Right lobe of liver (tissue), 6 donors: Measurements from ENCODE around the gene EVA1C. TPM values are rescaled to one million over a fixed set of nuclear protein-coding genes. Genes with fewer than 3 reads are reported as not detected.

Experiments used
- ATAC-seq, 4 donors: fragments of 200-7000 bp; cut with Tn5 transposase; one replicate each; pipeline ENCODE4 v1.9.1; 2020; ENCODE audit warnings: mild to moderate bottlenecking in 4 of 4, moderate library complexity in 4 of 4
- DNase-seq, 3 donors: peaks; one replicate each; pipeline ENCODE4 v3.0.0-alpha.2; 2020
- H3K27ac ChIP-seq, 3 donors: fragments of 200-600 bp; one replicate each; pipeline ENCODE4 v1.8.0; 2022
- H3K27me3 ChIP-seq, 2 donors: fragments of 200-600 bp; one replicate each; pipeline ENCODE4 v1.8.0; 2022
- H3K36me3 ChIP-seq, 4 donors: fragments of 200-600 bp; sonication (generic) in 1 of 4; one replicate each; pipeline versions ENCODE4 v1.5.1 to v1.8.0; 2017 to 2022; ENCODE audit warnings: control low read depth in 1 of 4
- H3K4me1 ChIP-seq, 4 donors: fragments of 200-600 bp; sonication (generic) in 1 of 4; one replicate each; pipeline versions ENCODE4 v1.5.1 to v1.8.0; 2017 to 2022; ENCODE audit warnings: control low read depth in 1 of 4
- H3K4me3 ChIP-seq, 3 donors: fragments of 200-600 bp; one replicate each; pipeline ENCODE4 v1.8.0; 2022
- H3K9me3 ChIP-seq, 4 donors: fragments of 200-600 bp; sonication (generic) in 1 of 4; one replicate each; pipeline versions ENCODE4 v1.5.1 to v1.8.0; 2017 to 2022; ENCODE audit warnings: control low read depth in 1 of 4
- POLR2A ChIP-seq: fragments of 450-650 bp; IDR thresholded peaks from one replicate; pipeline ENCODE4 v1.6.1; 2017; ENCODE audit warnings: antibody characterized with exemption, mild to moderate bottlenecking
- WGBS: methylation state at CpG from one replicate; pipeline ENCODE4 v1.1.6; 2018; ENCODE audit warnings: low coverage, low lambda C conversion rate; ENCODE audit not compliant: insufficient coverage; ENCODE audit errors: missing lambda C conversion rate; 5-methylcytosine and 5-hydroxymethylcytosine counted together
- intact Hi-C, 2 donors: fragments of 100-400 bp; cut with DNase I; formaldehyde crosslinking; loops; one replicate each; pipeline versions ENCODE4 v1.11.2 to v1.14.1; 2022
- total RNA-seq, 6 experiments: library from RNA; depleted of rRNA in 2 of 6; stranded (reverse); fragments of >200 nt in 2 of 6; fragmentation: NEBNext Ultra II Directional in 3 of 6; extraction: Animal tissue kit (Norgen Biotek cat#: 25700) in 3 of 6; gene quantifications; one replicate each; pipeline versions ENCODE4 v1.1.0 to v1.2.4, GENCODE V29; 2016 to 2023
- TF ChIP-seq, protein P1 (sequence below), 4 donors: fragments of 200-600 bp in 3 of 4; fragments of 450-650 bp in 1 of 4; IDR thresholded peaks; one replicate each; pipeline versions ENCODE4 v1.5.1 to v1.8.0; 2016 to 2022; ENCODE audit warnings: antibody characterized with exemption in 4 of 4, mild to moderate bottlenecking in 2 of 4
- donor health status: DM: no; HTN: yes; CAD: no.
- donor health status: DM: no; HTN: no; CAD: no.
- donor health status: DM: no; HTN: no; CAD: no.
- donor health status: DM: no; HTN: yes; CAD: no.
- donor health status: DM: no; HTN: yes; CAD: no.

Gene EVA1C
- total RNA-seq, 6 experiments from 2014 or later, result 2.4 to 5.9 (median 4.2) TPM

DNA sequence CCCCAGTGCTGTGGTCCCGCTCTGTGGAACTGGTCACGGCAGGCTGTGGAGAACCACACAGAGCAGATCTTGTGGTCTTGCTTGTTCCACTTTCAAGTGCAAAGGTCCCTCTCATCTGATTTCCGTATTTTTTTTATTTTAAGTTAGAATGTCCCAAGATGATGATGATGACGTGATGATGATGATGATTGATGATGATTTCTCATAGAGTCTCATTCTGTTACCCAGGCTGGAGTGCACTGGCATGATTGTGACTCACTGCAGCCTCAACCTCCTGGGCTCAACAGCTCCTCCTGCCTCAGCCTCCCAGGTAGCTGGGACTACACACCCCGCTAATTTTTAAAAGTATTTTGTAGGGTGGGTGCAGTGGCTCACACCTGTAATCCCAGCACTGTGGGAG lies 12.2 kb downstream of the EVA1C start:
- DNase-seq (no peak), ATAC-seq (no peak)
- Histone ChIP-seq H3K27ac (no peak overlapping the region), H3K27me3 (no peaks in the 10 kb centered on the region), H3K4me3 (no peak overlapping the region), H3K36me3 (no peaks in the 10 kb centered on the region), H3K4me1 (no peaks in the 10 kb centered on the region), H3K9me3 (no peaks in the 10 kb centered on the region)
- intact Hi-C loops, result no loop called here
- TF ChIP-seq, protein P1, sequence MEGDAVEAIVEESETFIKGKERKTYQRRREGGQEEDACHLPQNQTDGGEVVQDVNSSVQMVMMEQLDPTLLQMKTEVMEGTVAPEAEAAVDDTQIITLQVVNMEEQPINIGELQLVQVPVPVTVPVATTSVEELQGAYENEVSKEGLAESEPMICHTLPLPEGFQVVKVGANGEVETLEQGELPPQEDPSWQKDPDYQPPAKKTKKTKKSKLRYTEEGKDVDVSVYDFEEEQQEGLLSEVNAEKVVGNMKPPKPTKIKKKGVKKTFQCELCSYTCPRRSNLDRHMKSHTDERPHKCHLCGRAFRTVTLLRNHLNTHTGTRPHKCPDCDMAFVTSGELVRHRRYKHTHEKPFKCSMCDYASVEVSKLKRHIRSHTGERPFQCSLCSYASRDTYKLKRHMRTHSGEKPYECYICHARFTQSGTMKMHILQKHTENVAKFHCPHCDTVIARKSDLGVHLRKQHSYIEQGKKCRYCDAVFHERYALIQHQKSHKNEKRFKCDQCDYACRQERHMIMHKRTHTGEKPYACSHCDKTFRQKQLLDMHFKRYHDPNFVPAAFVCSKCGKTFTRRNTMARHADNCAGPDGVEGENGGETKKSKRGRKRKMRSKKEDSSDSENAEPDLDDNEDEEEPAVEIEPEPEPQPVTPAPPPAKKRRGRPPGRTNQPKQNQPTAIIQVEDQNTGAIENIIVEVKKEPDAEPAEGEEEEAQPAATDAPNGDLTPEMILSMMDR (IDR thresholded peaks at IDR 0.05), result no peak
- TF ChIP-seq POLR2A, result no peak
- 79% methylated on average over 4 of the region's 5 CpGs for WGBS

DNA sequence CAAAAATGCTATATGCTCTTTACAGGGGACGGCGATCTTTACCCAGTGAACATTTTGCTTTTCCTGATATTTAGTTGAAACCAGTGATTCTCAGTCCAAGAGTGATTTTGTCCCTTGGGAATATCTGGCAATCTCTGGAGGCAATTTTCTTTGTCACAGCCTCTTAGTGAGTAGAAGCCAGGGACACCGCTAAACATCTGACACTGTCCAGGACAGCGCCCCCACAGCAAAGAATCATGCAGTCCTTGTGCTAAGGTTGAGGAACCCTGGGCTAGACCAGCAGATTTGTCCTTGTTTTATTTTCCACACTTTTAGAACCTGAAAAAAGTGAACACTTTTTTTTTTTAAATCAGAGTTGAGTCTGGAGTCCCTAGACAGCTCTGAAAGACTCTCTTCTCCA lies 13.1 kb downstream of the EVA1C start:
- Histone ChIP-seq H3K27ac (no peak overlapping the region), H3K4me1 (no peaks in the 10 kb centered on the region), H3K27me3 (no peaks in the 10 kb centered on the region), H3K36me3 (no peaks in the 10 kb centered on the region), H3K4me3 (no peak overlapping the region), H3K9me3 (no peaks in the 10 kb centered on the region)
- 100% methylated on average over 4 of the region's 4 CpGs for WGBS
- DNase-seq, result no peak
- intact Hi-C loops, result no loop called here
- no peak for TF ChIP-seq POLR2A
- TF ChIP-seq, protein P1 (IDR thresholded peaks at IDR 0.05), result no peak
- no peak for ATAC-seq

DNA sequence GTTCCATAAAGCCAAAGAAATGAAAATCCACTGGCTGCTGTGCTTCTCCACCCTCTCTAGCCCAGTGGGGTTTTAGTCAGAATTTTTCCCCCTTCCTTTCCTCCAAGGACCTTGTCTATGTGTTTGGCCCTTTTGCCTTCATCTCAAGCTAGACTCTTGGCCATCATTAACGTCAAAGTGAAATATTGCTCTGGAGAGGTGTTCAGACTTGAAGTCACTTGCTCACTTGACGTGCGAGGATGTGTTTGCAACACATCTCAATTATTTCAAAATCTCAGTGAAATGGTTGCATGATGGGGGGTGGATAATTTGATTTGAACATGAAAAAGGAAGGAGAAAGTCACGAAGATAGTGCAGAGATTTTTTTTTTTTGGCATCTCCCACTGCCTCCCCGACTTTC lies 13.6 kb downstream of the EVA1C start:
- DNase-seq, result no peak
- no peak for TF ChIP-seq POLR2A
- TF ChIP-seq, protein P1 (IDR thresholded peaks at IDR 0.05), result no peak
- Histone ChIP-seq H3K9me3 (no peaks in the 10 kb centered on the region), H3K4me1 (no peaks in the 10 kb centered on the region), H3K27ac (no peak overlapping the region), H3K36me3 (no peaks in the 10 kb centered on the region), H3K4me3 (no peak overlapping the region), H3K27me3 (no peaks in the 10 kb centered on the region)
- ATAC-seq, result no peak
- WGBS, result 76% methylated on average over 5 of the region's 5 CpGs
- intact Hi-C loops, result no loop called here

DNA sequence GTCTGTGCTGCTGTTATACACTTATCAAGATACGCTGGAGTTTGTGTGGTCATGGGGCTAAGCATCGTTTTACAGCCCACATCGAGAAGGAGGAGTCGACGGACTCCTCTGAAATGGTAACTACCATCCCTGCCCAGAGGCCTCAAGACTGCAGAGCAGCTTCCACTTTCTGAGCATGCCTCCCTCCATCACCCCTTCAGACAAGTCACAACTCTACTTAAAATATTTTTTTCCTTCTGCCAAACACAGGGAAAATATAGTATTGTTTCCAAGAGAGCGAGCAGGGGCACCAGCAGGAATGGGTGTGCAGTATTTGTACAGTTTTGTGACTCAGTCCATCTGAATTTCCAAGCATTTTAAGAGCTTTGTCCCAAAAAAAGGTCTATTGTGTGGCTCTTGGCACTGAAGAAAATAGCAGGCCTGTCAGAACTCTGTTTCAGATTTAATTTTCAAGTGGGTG lies 14.1 kb downstream of the EVA1C start:
- no peak overlapping the region for H3K4me3 ChIP-seq
- TF ChIP-seq POLR2A, result no peak
- TF ChIP-seq, protein P1 (IDR thresholded peaks at IDR 0.05), result no peak
- no peaks in the 10 kb centered on the region for H3K36me3 ChIP-seq
- H3K27ac ChIP-seq, result no peak overlapping the region
- H3K4me1 ChIP-seq, result no peaks in the 10 kb centered on the region
- intact Hi-C loops, result no loop called here
- 74% methylated on average over 3 of the region's 6 CpGs for WGBS
- no peaks in the 10 kb centered on the region for H3K9me3 ChIP-seq
- DNase-seq, result no peak
- H3K27me3 ChIP-seq, result no peaks in the 10 kb centered on the region
- ATAC-seq, result no peak
